Stimulated activated CD8-positive, alpha-beta memory T cell treated with anti-CD3 and anti-CD28 coated beads, Interleukin-12 subunit alpha, Interleukin-12 subunit beta, amount 100 ng/mL, for 4 hours (primary cell): ENCODE data around the gene OSBP2.

Source experiments
- DNase-seq: peaks from one replicate; pipeline ENCODE4 v3.0.0-alpha.2; 2020; ENCODE audit warnings: low read depth

OSBP2 gene

DNA sequence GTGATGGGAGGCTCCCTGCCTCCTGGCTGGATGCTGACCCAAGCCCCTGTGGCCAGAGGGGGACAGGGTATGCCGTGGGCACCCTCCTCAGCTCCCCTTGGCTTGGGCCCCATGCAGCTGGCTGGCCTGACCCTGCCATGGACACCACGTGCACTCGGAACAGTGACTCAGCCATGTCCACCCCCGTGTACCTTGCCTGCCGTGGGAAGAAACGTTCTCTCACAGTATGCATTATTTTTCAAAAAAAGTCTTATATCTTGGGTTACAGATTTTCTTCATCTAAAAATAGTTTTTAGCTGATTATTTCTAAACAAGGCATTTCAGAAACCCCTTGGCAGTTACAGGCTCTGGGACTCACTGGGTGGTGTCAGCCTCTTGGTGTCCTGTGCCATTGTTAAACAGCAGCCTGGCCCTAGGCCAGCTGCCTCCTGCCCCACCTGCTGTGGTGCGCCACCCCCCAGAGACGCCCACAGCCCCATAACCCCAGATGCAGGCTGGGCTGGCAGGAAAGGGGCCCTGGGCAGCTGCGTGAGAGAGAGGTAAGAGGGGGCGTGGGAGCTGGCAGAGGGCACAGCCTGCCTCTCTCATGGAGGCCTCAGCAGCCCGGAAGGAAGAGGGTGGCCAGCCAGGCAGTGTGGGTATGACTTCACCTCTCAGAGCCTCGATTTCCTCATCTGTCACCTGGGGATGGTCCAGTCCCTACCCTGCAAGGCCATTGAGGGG is 174.2 kb downstream of the OSBP2 start:
- DNase-seq: no peak

DNA sequence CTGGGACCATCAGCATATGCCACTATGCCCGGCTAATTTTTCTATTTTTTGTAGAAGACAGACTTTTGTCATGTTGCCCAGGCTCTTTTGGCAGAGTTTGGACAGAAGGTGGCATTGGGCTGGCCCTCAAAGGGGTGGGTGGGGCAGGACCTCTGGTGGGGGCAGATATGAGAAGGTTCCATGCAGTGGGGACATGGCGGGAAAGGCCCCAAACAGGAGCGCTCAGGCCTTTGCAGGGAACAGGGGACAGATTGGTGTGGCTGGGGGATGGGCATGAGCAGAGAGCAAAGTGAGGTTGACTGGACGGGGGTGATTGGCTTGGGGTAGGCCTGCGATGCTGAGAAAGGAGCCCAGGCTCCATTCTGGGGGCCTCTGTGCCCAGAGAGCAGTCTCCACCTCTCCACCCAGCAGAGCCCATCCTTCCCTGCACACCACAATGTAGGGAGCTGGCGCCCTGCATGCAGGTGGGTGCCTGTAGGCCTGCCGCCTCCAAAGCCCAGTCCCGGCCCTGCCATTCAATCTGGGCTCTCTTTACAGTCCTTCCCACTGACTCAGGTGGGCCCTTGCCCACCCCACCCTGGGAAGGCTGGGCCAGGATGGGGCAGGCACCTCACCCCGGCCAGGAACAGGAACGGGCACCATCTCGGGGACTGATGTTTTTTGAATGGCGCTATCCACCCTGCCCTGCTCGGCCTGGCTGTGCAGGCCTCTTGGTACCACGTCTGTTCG is 175.2 kb downstream of the OSBP2 start:
- no peak for DNase-seq

DNA sequence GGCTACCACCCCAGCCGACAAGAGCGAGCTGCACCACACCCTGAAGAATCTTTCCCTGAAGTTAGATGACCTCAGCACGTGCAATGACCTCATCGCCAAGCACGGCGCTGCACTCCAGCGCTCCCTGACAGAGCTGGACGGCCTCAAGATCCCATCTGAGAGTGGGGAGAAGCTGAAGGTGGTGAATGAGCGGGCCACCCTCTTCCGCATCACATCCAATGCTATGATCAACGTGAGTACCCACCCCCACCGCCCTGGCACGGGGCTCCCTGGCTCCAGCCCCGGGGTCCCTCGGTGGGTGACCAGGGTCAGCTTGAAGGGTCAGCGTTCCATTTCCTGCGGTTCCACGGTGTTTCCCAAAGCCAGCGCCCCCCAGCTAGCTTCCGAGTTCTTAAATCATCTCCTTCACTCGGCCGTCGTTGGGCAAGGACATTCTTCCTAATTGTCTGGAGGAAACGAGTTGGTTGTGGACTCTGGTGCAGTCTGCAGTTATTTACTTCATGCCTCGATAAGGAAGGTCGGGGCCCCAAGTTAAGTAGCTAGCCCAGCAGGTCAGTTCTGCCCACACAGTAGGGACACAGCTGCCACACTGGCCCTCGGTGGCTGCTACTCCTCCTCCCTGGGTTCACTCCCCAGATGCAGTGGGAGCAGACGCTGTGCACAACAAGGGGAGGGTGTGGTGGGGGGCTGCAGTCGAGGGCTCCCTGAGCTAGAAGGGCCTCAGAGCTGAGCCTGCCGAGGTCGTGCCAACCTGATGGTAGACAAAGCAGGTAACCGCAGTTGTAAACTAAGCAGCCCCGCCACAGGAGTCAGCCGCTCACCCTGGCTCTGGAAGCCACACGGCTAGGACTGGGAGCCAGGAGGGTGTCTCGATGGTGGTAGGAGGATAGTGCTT is 176.0 kb downstream of the OSBP2 start:
- no peak for DNase-seq

DNA sequence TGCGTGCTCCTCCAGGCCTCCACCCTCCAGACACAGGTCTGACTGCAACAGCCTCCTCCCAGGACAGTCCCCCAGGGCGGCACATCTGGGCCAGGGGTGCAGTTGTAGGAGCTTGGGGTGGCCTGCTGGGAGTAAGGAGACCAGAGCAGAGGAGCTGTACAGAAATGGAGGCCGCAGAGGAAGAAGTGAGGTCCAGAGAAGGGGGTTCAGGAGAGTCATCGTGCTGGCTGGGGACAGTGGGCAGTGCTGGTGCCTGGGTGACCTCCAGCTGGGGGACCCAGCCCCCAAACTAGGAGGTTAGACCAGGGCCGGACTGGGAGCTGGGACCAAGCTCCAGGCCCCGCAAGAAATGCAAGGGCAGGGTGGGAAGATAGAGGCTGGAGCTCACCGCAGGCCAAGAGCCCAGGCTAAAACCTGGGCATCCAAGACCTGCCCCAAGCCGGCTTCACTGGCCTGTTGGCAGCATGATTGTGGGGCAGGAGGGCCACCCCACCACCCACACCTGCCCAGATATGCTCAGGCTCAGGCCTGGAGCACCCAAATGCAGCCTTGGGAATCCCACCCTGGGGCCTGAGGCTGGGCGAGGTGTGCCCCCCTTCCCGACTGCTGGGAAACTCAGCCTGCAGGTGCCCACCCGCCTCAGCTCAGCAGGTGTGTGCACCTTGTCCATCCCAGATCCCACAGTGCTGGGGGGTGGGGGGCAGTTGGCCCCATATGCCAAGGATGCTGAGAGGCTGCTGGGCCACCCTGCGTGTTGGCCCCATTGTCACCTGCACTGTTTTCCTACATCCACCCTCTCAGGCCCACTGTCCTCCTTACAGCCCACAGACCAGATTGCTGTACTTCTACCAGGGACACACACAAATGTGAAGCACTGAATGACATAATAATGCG is 177.0 kb downstream of the OSBP2 start:
- no peak for DNase-seq

DNA sequence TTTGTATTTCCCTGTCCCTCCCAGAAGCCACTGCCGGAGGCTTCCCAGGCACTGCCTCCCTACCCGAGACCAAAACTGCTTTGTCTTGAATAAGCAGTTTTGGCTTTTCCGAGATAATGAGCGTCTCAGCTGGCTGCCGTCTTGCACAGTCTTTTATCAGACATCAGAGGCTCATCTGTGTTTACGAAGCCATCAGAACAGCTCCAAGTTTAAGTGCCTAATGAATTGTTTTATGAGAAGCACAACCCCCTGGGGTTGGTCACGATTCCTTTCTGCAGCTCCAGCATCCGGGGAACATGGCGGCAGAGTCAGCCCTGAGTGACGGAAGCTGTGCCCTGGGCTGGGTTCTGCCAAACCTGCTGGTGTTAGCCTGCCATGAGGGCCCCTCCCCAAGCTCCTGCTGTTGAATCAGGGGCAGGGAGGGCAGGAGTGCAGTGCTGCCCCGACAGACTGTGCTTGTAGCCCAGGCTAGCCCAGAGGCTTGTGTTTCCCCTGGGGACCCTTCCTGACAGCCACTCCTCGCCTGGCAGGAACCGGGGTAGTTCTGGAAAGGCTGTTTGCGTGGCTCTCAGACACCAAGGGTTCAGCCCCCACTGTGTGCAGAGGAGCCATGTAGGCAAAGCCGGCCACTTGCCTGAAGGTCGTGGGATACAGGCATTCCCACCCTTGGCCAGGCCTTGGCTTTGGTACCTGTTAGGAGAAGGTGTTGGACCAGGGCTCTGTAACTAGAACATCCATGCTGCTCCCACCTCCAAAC is 177.8 kb downstream of the OSBP2 start:
- no peak for DNase-seq

DNA sequence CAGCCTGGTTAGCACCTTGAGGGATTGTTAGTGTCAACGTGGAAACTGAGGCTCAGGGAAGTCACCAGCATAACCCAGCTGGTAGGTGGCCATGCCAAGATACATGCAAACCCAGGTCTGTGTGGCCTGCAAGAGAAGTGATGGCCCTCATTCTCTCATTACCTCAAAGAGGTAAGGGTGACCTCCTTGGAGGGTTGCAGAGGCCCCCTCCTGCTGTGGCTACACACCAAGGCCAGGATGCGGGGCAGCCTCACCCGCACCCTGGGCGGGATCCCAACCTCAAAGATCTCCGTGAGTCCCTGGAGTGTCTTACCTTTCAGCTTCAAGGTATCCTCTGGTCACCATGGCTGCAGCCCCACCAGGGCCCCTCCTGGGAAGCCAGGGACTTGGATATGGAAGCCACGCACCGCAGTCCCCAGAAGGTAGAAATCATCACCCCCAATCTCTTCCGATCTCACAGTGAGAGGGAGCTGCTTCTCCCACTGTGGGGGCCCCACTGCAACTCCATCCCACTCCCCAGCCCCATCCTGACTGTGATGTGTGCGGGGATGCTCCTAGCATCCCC is 178.5 kb downstream of the OSBP2 start:
- no peak for DNase-seq

DNA sequence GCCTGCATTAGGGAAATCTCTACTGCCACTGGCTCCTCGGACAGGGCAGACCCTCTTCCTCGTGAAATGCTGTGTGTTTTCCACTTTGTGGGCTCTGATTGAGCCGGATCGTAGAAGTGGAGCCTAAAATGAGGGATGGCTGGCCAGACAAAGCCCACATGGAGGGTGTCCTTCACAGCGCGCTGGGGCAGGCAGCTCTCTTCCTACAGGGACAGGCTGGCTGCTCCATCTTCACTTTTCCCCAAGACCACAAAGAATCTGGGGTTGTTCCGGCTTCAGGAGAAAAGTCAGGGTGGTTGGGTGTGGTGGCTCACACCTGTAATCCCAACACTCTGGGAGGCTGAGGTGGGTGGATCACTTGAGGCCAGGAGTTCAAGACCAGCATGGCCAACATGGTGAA is 179.0 kb downstream of the OSBP2 start:
- no peak for DNase-seq

DNA sequence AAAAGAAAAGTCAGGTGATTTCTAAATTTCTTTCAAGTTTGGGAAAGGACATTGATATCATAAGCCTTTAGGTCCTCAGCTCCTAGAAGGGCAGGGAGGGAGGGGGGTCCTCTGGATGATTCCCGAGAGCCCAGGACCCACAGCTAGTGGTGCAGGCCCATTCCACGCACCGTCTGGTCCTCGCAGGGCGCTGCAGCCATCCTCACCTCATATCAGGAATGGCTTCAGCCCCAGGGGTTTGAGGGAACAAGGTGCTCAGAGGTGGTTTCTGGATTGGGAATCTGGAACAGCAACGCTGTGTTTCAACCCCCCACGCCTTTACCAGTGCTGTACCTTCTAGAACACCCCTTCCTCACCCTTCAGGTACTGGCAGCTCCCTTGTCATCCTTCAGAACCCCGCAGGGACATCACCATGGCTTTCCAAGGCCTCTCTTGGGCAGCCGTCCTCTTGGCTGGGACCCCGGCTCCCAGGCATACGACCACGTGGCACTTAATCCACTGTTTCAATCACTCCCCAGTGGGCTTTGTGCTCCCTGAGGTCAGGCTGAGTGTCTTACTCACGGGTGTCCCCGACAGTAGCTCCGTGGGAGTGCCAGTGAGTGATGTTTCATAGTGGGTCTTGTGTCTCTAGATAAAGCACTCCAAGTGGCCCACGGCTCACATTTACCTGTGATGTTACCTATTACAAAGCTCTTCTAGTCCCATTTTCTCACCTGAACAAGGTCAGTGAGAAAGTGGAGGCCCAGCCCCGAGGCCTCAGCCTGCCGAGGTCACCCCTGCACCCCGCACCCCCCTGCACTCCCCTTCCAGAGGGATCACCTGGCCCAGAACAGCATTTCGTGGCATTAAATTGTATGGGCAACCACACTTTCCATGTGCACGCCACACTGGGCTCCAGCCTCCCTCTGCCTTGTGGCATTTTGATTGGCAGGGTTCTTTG is 180.0 kb downstream of the OSBP2 start:
- DNase-seq: no peak

DNA sequence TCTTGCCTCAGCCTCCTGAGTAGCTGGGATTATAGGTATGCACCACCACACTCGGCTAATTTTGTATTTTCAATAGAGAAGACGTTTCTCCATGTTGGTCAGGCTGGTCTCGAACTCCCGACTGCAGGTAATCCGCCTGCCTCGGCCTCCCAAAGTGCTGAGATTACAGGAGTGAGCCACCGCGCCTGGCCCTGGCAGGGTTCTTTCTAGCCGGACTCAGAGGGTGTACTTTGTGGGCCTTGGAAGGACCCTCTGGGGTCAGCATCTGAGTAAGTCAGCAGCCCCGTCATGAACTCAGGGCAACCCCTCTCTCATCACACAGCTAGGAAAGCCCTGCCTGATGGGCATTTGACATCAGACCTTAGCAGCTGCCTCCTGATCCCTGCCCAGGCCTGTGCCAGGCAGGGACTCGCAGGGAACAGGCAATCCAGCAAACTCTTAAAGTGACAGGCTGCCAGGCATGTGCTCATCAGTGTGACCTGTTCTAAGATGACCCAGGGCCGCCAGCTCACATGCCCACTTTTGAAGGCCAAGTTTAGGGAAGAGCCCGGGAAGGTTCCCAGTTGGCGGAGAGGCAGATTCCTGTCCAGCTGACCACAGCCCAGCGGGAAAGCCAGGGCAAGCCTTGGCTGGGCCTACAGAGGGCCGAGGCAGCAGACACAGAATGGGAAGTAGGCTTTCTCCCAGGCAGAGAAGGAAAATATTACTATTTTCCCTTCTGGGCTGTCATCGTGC is 181.0 kb downstream of the OSBP2 start:
- no peak for DNase-seq

DNA sequence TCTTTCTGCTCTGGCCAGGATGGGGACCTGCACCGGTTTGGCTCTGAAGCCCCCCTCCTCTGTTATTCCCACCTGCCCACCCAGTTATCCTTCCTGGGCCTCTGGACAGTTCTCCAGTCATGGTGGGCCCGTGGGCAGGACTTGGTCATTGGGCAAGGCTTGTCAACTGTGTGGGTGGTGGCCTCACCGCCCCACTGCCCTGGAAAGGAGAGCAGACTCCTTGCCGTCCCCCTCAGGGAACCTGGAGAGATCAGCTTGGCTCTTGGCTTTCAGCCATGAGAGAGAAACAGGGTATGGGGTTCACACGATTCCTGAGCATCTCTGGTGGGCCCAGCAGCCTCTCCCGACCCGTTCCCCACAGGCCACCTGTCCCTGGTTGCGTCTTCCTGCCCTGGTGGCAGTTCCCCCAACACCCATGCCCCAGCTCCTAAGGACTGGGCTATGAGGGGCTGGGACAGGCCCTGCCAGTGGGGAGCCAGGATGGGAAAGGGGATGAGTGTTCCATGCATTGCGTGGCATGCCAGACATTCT is 181.6 kb downstream of the OSBP2 start:
- no peak for DNase-seq

DNA sequence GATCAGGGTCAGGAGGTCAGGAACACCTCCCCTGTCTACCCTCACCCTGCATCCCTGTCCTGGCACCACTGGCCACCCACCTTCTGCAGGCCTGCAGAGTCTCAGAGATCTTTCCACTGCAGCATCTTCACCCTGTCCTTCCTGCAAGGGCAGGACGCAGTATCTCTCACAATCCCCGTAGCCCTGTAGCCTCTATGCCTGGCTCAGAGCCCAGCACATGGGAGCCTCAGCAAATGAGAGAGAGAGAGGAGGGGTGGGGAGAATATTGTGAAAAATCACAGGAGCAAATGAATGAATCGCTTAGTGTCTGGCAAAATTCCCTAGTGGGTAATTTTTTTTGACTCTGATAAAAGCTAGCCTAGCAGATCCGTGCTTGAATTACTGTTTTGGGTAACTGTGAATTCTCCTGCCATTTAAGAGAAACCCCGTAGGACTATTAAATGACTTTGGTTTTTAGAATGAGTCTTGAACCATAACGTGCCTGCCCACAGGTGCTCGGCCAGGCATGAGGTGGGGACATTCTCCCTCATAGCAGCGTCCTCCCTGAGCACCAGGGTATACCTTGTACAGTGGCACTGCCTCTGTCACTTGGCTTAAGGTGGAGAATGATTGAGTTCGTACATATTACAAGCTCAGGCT is 182.4 kb downstream of the OSBP2 start:
- DNase-seq: no peak

DNA sequence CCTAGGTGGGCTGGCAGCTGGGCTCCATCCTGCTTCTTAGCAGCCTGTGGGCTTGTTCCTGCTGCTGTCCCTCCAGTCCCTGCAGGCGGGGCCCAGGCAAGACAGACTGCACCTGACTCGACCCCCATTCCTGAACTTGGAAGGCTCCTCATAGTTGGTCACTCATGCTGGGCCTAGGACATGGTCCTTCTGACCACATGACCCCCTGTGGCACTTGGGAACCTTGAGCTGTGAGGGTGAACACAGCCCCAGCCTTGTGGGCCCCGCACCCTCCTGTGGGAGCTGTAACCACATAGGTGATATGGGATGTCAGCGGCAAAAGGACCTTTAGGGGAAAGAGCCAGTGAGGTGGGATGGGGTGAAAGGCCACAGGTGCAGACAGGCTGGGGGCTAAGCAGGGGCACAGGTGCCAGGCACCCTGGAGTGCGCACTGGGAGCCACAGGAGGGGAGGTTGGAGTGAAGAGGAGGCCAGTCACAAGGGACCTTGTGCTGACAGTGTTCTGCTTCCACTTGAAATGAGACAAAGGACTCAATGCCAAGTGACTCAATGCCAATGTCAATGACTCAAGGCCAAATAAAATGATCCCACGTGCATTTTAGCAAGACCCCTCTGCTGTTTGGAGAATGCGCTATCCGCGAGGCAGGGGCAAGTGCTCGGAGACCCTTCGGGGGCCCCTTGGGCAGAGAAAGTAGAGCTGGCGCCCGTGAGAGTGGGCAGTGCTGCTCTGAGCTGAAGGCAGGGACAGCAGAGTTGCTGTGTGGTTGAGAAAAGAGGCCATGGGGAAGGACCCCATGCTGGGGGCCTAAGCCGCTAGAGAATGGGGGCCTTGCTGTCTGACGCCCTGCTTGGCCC is 183.2 kb downstream of the OSBP2 start:
- DNase-seq: no peak

DNA sequence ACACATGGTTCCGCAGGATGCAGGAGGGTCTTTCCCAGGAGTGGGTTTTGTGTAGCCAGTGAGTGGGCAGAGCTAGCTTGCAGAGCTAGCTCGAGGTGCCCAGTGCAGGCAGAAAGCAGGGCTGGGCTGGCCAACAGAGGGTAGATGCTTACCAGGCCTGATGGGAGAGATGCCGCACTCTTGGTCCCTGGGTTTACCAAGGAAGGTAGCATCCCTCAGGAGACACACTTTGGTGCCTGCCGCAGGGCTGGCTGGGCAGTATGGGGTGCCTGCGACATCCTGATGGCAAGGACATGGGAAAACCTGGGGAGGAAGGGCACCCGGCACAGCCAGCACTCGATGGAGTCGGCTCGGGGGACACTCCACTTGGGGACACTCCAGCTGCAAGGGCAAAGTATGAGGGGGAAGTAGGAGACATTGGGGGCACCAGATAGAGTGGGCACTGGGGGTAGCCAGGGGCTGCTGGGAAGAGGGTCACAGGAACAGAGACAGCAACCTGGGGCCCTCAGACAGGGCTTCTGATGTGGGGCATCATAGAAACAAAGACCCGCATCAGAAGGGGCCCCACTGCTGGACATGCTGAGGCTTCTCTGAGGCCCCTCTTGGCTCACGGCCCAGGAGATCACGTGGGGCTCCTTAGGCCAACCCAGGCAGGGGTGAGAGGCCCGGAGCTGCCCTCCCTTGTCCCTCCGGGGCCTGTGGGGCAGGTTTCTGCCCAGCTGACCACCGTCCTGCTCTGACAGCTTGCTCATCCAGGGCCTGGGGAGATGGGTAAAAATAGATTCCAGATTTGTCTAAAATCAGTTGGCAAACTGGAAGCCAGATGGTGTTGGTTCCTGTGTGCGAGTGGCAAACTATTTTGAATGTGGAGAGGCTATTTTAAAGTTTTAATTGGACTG is 184.1 kb downstream of the OSBP2 start:
- no peak for DNase-seq

DNA sequence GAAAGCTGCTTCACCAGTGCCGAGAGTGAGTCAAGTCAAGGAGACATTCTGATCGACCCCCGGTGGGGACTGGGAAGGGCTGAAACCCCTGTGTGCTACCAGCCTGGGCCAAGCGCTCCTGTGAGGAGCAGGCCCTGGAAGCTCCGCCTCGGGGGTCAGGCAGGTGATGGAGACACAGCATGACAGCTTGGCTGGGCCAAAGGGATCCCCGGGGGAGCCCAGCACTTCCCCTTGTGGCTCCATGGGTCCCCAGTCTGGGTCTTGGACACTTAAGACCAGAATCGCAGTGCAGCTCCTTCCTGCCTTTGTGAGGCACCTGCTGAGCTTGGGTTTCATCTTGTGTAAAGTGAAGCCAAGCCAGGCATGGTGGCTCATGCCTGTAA is 184.7 kb downstream of the OSBP2 start:
- DNase-seq: no peak

DNA sequence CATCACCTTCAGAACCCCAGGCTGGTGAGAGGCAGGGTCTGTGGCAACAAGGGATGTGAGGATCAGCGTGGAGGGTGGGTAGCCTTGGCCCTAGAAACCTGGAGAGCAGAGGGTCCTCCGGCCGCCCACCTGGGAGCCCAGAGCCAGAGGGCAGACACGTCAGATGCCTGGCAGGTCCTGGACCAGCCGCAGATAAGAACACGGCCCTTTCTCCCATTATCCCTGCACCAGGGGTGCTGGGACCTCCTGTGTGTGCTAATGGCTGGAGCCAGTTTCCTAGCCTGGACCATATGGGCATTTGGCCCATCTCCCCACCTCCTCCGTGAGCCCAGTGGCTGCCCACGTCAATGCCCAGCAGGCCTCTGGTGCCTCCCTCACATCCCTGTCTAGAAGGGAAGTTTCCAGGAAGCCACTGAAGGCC is 185.5 kb downstream of the OSBP2 start:
- no peak for DNase-seq

DNA sequence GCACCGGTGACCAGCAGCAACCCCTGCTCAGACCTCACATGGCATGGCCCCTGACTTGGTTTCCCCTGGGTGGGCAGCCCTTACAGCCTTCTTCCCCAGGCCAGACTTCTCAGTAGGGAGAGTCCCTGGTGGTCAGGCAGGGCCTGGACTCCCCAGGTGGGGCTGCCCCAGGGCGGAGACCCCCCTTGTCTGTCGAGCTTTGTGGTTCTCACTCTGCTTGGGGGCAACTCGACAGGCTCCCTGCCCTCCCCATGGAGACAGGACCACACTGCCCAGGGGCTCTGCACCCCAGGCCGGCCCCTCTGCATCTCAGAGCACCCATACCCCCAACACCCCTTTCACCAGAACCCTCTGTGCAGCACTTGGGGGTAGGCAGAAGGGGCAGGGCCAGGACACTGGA is 186.2 kb downstream of the OSBP2 start:
- no peak for DNase-seq
